PC-3 (cell line): Measurements from ENCODE around the gene TRAK1. TPM values are rescaled to one million over a fixed set of nuclear protein-coding genes. Genes with fewer than 3 reads are reported as not detected.

ENCODE experiments used
- ATAC-seq: fragments of 200-7000 bp; cut with Tn5 transposase; 2 replicates; pipeline ENCODE4 v1.9.1; 2020; ENCODE audit warnings: mild to moderate bottlenecking, moderate library complexity
- BruUV-seq: library from RNA; stranded (reverse); fragments of 400-500 nt; replicated peaks from 2 replicates; lab custom pipeline; 2021; lab: Mats Ljungman, UMichigan
- CTCF ChIA-PET: fragments of 300-600 bp; sonication (Branson Sonifier 250); formaldehyde crosslinking; loops from one replicate; lab custom pipeline; 2022; ENCODE audit warnings: antibody characterized with exemption; lab: Charles Lee
- POLR2A ChIA-PET: fragments of 300-600 bp; sonication (Branson Sonifier 250); formaldehyde crosslinking; loops from one replicate; lab custom pipeline; 2022; ENCODE audit warnings: antibody characterized with exemption; ENCODE audit not compliant: unreplicated experiment; lab: Charles Lee
- DNase-seq: peaks from one replicate; pipeline ENCODE4 v3.0.0-alpha.2; 2015
- H2AFZ ChIP-seq: fragments of 300-600 bp; sonication (generic); 2 replicates; pipeline ENCODE4 v1.6.0; 2016; ENCODE audit warnings: antibody characterized with exemption, low read length
- H3F3A ChIP-seq: fragments of 300-600 bp; sonication (generic); one replicate; pipeline ENCODE4 v1.6.0; 2017; ENCODE audit warnings: antibody characterized with exemption, low read length, control low read depth, mild to moderate bottlenecking; ENCODE audit not compliant: unreplicated experiment
- H3K27ac ChIP-seq: fragments of 300-600 bp; sonication (generic); 2 replicates; pipeline ENCODE4 v1.5.1; 2016; ENCODE audit warnings: mild to moderate bottlenecking, low read length
- H3K27me3 ChIP-seq: fragments of 300-600 bp; sonication (generic); 2 replicates; pipeline ENCODE4 v1.6.1; 2016; ENCODE audit warnings: low read length, mixed read lengths
- H3K36me3 ChIP-seq: fragments of 300-600 bp; sonication (generic); 2 replicates; pipeline ENCODE4 v1.6.1; 2016; ENCODE audit warnings: low read depth, mixed run types, low read length, mixed read lengths
- H3K4me1 ChIP-seq: fragments of 300-600 bp; sonication (generic); 2 replicates; pipeline ENCODE4 v1.5.1; 2016; ENCODE audit warnings: low read length; ENCODE audit not compliant: insufficient read depth
- H3K4me2 ChIP-seq: fragments of 300-600 bp; sonication (generic); 2 replicates; pipeline ENCODE4 v1.6.0; 2016; ENCODE audit warnings: low read length
- H3K4me3 ChIP-seq: fragments of 300-600 bp; sonication (generic); 2 replicates; pipeline ENCODE4 v1.5.1; 2016; ENCODE audit warnings: mild to moderate bottlenecking, low read length, mixed read lengths
- H3K79me2 ChIP-seq: fragments of 300-600 bp; sonication (generic); 2 replicates; pipeline ENCODE4 v1.6.1; 2017; ENCODE audit warnings: low read length, mixed read lengths
- H3K9ac ChIP-seq: fragments of 300-600 bp; sonication (generic); 2 replicates; pipeline ENCODE4 v1.6.0; 2016; ENCODE audit warnings: mild to moderate bottlenecking, low read length
- H3K9me2 ChIP-seq: fragments of 300-600 bp; sonication (generic); replicated peaks from 2 replicates; pipeline ENCODE4 v1.6.1; 2016; ENCODE audit warnings: mixed run types, low read length, mixed read lengths
- H3K9me3 ChIP-seq: fragments of 300-600 bp; sonication (generic); 2 replicates; pipeline ENCODE4 v1.6.1; 2016; ENCODE audit warnings: low read length, mixed read lengths
- H4K20me1 ChIP-seq: fragments of 300-600 bp; sonication (generic); 2 replicates; pipeline ENCODE4 v1.6.1; 2016; ENCODE audit warnings: low read length, mixed read lengths
- CTCF ChIP-seq: fragments of 300-600 bp; sonication (generic); conservative IDR thresholded peaks from 2 replicates; pipeline ENCODE4 v1.5.1; 2017; ENCODE audit warnings: antibody characterized with exemption, low read depth, mild to moderate bottlenecking, low read length
- EZH2 ChIP-seq: fragments of 300-600 bp; sonication (generic); IDR thresholded peaks from one replicate; pipeline ENCODE4 v1.6.1; 2017; ENCODE audit warnings: antibody characterized with exemption, mild to moderate bottlenecking, low read length; ENCODE audit not compliant: unreplicated experiment
- EZH2phosphoT487 ChIP-seq: fragments of 300-600 bp; sonication (generic); IDR thresholded peaks from 2 replicates; pipeline ENCODE4 v1.6.1; 2018; ENCODE audit warnings: mild to moderate bottlenecking, antibody characterized with exemption, low read length, borderline replicate concordance
- intact Hi-C: fragments of 100-400 bp; cut with micrococcal nuclease; formaldehyde crosslinking; loops from 2 replicates; pipeline ENCODE4 v1.9.0; 2023
- total RNA-seq: library from RNA; depleted of rRNA; stranded (reverse); fragments of >200 nt; gene quantifications from 2 replicates; pipeline ENCODE4 v1.2.3, GENCODE V29; 2014

TRAK1 gene
- total RNA-seq, 1 experiment from 2014 or later, result 23.4 TPM

- BruUV-seq, result no TSS peak
- H3K36me3 ChIP-seq, result no peaks in the 10 kb centered on the region
- H3K27me3 ChIP-seq, result peaks cover 60% of the 10 kb centered on the region
These were observed 176.7 kb downstream of the TRAK1 start for GRCh38 chr3:42267878-42268277.

GRCh38 chr3:42269647-42270046, 178.5 kb downstream of the TRAK1 start:
- H3K9me3 ChIP-seq, result no peaks in the 10 kb centered on the region
- intact Hi-C loops, result no loop called here
- DNase-seq, result no peak
- H3K9ac ChIP-seq, result no peak overlapping the region
- TF ChIP-seq EZH2phosphoT487 (no peak), EZH2 (no peak), CTCF (no peak)
- H3K27me3 ChIP-seq, result peaks cover 61% of the 10 kb centered on the region
- no peaks in the 10 kb centered on the region for H4K20me1 ChIP-seq
- H3K4me1 ChIP-seq, result no peaks in the 10 kb centered on the region
- no peak overlapping the region for H3K27ac ChIP-seq
- H3K9me2 ChIP-seq, result no peaks in the 10 kb centered on the region
- ChIA-PET POLR2A (no interaction called here), CTCF (no interaction called here)
- no peaks in the 10 kb centered on the region for H3K36me3 ChIP-seq
- no peaks in the 10 kb centered on the region for H3K79me2 ChIP-seq
- H3K4me3 ChIP-seq, result no peak overlapping the region
- no peak overlapping the region for H3K4me2 ChIP-seq
- H2AFZ ChIP-seq, result no peak overlapping the region
- ATAC-seq, result no peak
- no peaks in the 10 kb centered on the region for H3F3A ChIP-seq
- BruUV-seq, result no TSS peak

More at GRCh38 chr3:42267878-42268277, 176.7 kb downstream of the TRAK1 start:
- ATAC-seq (no peak), DNase-seq (no peak)
- ChIA-PET POLR2A (no interaction called here), CTCF (no interaction called here)
- H3K4me1 ChIP-seq, result peaks cover 6% of the 10 kb centered on the region
- no peaks in the 10 kb centered on the region for H3K9me3 ChIP-seq
- no peak overlapping the region for H3K9ac ChIP-seq
- no peak overlapping the region for H3K4me2 ChIP-seq
- H3K9me2 ChIP-seq, result no peaks in the 10 kb centered on the region
- TF ChIP-seq CTCF (no peak), EZH2 (no peak), EZH2phosphoT487 (no peak)
- H3K79me2 ChIP-seq, result no peaks in the 10 kb centered on the region
- intact Hi-C loops, result no loop called here
- H3F3A ChIP-seq, result no peaks in the 10 kb centered on the region
- no peak overlapping the region for H2AFZ ChIP-seq
- H3K4me3 ChIP-seq, result no peak overlapping the region
- H3K27ac ChIP-seq, result no peak overlapping the region
- no peaks in the 10 kb centered on the region for H4K20me1 ChIP-seq

GRCh38 chr3:42270561-42270960, 179.4 kb downstream of the TRAK1 start:
- no peaks in the 10 kb centered on the region for H3F3A ChIP-seq
- H3K4me2 ChIP-seq, result no peak overlapping the region
- no TSS peak for BruUV-seq
- TF ChIP-seq CTCF (no peak), EZH2phosphoT487 (no peak), EZH2 (no peak)
- H3K4me1 ChIP-seq, result no peaks in the 10 kb centered on the region
- no peaks in the 10 kb centered on the region for H3K9me2 ChIP-seq
- no peak overlapping the region for H3K27ac ChIP-seq
- no peak overlapping the region for H2AFZ ChIP-seq
- no peak overlapping the region for H3K9ac ChIP-seq
- no peaks in the 10 kb centered on the region for H3K9me3 ChIP-seq
- no peaks in the 10 kb centered on the region for H3K79me2 ChIP-seq
- POLR2A ChIA-PET, result no interaction called here
- CTCF ChIA-PET, result no interaction called here
- H3K27me3 ChIP-seq, result peaks cover 61% of the 10 kb centered on the region
- no peaks in the 10 kb centered on the region for H3K36me3 ChIP-seq
- ATAC-seq (no peak), DNase-seq (no peak)
- H4K20me1 ChIP-seq, result no peaks in the 10 kb centered on the region
- H3K4me3 ChIP-seq, result no peak overlapping the region
- intact Hi-C loops, result no loop called here
